Measurements from ENCODE around the gene TMEM182. TPM values are rescaled to one million over a fixed set of nuclear protein-coding genes. Genes with fewer than 3 reads are reported as not detected.

Gene TMEM182
- total RNA-seq, 1 donor from 2014 or later, result 4.2 TPM

- peaks cover under 1% of the 10 kb centered on the region for H3K4me1 Mint-ChIP-seq (ENCODE audit: low read depth)
- H3K9me3 Mint-ChIP-seq (ENCODE audit: low read depth), result no peaks in the 10 kb centered on the region
- no peaks in the 10 kb centered on the region for H3K27me3 Mint-ChIP-seq (ENCODE audit: low read depth)
- no peaks in the 10 kb centered on the region for H3K36me3 Mint-ChIP-seq (ENCODE audit: low read depth)
- no peak for TF ChIP-seq CTCF (IDR thresholded peaks at IDR 0.05)
- H3K4me3 Mint-ChIP-seq (ENCODE audit: unreplicated experiment), result no peak overlapping the region
- H3K27ac Mint-ChIP-seq (ENCODE audit: unreplicated experiment), result no peak overlapping the region
- DNase-seq (ENCODE audit: low spot score), result no peak
Measured at GRCh38 chr2:102834523-102835273, 72.9 kb downstream of the TMEM182 start.

- no peak for TF ChIP-seq CTCF (IDR thresholded peaks at IDR 0.05)
- DNase-seq (ENCODE audit: low spot score), result no peak
- no peaks in the 10 kb centered on the region for H3K36me3 Mint-ChIP-seq (ENCODE audit: low read depth)
- H3K9me3 Mint-ChIP-seq (ENCODE audit: low read depth), result no peaks in the 10 kb centered on the region
- H3K4me3 Mint-ChIP-seq (ENCODE audit: unreplicated experiment), result no peak overlapping the region
- peaks cover 7% of the 10 kb centered on the region for H3K4me1 Mint-ChIP-seq (ENCODE audit: low read depth)
- H3K27ac Mint-ChIP-seq (ENCODE audit: unreplicated experiment), result no peak overlapping the region
- H3K27me3 Mint-ChIP-seq (ENCODE audit: low read depth), result no peaks in the 10 kb centered on the region
Measured at GRCh38 chr2:102837626-102838198, 75.9 kb downstream of the TMEM182 start.

- no peaks in the 10 kb centered on the region for H3K27me3 Mint-ChIP-seq (ENCODE audit: low read depth)
Measured at GRCh38 chr2:102839668-102840388, 78.0 kb downstream of the TMEM182 start.

GRCh38 chr2:102841107-102841840 is 79.4 kb downstream of the TMEM182 start:
- H3K36me3 Mint-ChIP-seq (ENCODE audit: low read depth), result no peaks in the 10 kb centered on the region
- no peaks in the 10 kb centered on the region for H3K9me3 Mint-ChIP-seq (ENCODE audit: low read depth)
- no peak overlapping the region for H3K27ac Mint-ChIP-seq (ENCODE audit: unreplicated experiment)
- H3K4me3 Mint-ChIP-seq (ENCODE audit: unreplicated experiment), result no peak overlapping the region
- no peak for DNase-seq (ENCODE audit: low spot score)
- no peaks in the 10 kb centered on the region for H3K27me3 Mint-ChIP-seq (ENCODE audit: low read depth)
- H3K4me1 Mint-ChIP-seq (ENCODE audit: low read depth), result peaks cover 7% of the 10 kb centered on the region
- peak; percentile 80 for TF ChIP-seq CTCF (IDR thresholded peaks at IDR 0.05)

More at GRCh38 chr2:102839668-102840388, 78.0 kb downstream of the TMEM182 start:
- no peak overlapping the region for H3K4me3 Mint-ChIP-seq (ENCODE audit: unreplicated experiment)
- DNase-seq (ENCODE audit: low spot score), result no peak
- H3K36me3 Mint-ChIP-seq (ENCODE audit: low read depth), result no peaks in the 10 kb centered on the region
- TF ChIP-seq CTCF (IDR thresholded peaks at IDR 0.05), result peak; percentile 92
- peaks cover 7% of the 10 kb centered on the region for H3K4me1 Mint-ChIP-seq (ENCODE audit: low read depth)
- H3K27ac Mint-ChIP-seq (ENCODE audit: unreplicated experiment), result no peak overlapping the region
- no peaks in the 10 kb centered on the region for H3K9me3 Mint-ChIP-seq (ENCODE audit: low read depth)

Data from chondrocyte (in vitro differentiated cells).